ENCODE data around the gene HLCS.

HLCS gene

DNA sequence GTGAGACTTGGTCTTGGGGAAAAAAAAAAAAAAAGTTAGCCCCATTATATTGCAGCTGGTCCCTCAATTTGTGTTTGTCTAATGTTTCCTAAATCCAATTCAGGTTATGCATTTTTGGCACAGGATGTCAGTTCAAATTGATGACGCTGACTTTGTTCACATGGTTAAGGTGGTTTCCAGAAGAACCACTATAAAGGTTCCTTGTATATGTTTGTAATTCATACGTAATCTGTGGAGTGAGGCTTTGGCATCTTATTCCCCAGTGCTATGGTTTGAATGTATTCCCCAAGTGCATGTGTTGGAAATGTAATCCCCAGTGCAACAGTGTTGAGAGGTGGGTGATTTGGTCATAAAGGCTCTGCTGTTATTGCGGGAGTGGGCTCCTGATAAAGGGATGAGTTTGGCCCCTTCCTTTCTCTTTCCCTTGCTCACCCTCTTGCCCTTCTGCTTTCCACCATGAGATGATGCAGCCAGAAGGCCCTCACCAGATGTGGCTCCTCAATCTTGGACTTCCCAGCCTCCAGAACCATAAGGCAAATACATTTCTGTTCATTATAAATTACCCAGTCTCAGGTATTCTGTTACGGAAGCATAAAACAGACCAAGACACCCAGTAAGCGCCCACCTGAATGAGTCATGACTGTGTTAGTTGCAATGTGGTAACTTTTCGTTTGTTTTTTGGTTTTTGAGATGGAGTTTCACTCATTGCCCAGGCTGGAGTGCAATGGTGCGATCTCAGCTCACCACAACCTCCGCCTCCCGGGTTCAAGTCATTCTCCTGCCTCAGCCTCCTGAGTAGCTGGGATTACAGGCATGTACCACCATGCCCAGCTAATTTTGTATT is 19.5 kb upstream of the HLCS start:
- DNase-seq: no peak

- DNase-seq: no peak
Observed at GRCh38 chr21:36981977-36982700, 15.7 kb upstream of the HLCS start.

DNA sequence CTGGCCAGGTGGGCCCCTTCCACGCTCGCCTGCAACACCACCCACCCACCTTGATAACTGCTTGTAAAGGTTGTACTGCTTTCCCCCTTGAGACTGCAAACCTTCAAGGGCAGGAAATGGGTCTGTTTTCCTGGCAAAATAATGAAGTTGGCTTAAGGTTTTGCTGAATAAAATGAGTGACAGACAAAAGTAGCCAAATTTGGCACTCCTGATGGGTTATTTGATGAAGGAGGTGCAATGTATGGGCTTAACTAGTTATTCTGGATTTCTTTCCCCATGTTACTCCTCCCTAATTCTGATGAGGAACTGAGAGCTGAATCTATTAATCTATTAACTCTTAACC is 14.6 kb upstream of the HLCS start:
- DNase-seq: no peak

DNA sequence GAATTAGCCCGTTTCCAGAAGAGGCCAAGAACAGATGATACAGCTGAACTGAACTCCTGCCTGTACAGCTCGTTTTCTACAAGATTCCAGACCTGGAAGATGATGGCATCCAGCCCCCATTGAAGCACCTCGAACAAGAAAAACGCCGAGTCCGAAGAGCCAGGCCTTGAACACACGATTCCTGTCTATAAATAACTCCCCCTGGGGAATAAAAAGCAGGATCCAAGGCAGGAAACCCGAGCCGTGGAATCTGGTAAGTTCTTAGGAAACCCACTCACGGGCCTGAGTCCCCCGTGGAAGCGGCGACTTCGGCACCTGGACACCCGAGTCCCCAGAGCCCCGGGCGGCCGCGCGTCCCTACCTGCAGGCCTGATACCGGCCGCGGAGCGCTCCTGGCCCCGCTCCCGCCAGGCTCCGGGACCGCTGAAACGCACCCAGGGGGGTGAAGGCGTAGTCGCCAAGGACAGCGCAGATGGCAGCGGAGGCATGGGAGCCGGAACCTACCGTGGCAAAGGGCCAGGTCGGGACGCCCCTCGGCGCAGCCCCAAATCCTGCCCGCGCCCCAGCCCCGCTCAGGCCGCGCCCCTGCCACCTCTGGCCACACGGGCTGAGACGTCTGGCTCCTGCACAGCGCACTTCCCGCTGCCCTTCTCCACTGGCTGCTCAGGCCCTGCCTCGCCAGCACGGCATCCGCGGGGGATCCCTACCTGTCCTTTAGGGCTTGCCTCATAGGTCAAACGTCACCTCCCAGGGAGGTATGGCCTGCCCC is 14.0 kb upstream of the HLCS start:
- DNase-seq: peak in 1 of 2 donors; percentile 22

DNA sequence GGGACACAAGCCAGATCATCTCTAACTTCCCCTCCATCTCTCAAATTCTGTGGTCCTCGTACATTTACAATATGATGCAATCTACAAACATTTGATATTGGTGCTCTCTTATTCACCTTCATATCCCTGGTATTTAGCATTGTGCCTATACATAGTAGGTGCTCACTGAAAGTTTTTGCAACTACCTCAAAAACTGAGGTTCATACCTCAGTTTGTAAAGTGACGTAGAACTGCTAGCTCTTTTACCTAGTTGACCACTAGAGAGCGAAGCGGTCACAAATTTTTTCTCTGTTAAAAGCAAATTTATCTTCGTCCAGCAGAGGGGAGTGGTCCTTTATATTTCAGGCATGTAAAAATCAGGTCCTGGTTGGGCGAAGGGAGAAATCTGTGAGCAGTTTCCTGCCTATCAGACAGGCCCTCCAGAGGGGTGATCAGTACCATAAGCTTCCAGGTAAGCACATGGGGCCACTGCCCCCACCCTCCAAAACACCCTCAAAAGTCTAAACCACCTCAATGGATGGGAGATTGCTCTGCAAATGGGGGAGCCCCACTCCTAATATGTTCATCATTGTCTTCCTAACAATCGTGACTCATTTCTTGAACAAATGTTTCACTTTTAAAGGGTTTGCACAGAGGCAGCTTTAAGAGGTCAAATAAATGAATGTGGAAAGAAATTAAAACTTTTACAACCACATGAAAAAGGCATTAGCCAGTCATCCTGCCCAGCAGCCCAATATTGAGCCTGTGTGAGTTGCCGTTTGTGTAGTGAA is 10.6 kb upstream of the HLCS start:
- peak in 1 of 2 donors; percentile 30 for DNase-seq

GRCh38 chr21:36976228-36976861 is 9.9 kb upstream of the HLCS start:
- DNase-seq: no peak

GRCh38 chr21:36974851-36975192 is 8.4 kb upstream of the HLCS start:
- no peak for DNase-seq

DNA sequence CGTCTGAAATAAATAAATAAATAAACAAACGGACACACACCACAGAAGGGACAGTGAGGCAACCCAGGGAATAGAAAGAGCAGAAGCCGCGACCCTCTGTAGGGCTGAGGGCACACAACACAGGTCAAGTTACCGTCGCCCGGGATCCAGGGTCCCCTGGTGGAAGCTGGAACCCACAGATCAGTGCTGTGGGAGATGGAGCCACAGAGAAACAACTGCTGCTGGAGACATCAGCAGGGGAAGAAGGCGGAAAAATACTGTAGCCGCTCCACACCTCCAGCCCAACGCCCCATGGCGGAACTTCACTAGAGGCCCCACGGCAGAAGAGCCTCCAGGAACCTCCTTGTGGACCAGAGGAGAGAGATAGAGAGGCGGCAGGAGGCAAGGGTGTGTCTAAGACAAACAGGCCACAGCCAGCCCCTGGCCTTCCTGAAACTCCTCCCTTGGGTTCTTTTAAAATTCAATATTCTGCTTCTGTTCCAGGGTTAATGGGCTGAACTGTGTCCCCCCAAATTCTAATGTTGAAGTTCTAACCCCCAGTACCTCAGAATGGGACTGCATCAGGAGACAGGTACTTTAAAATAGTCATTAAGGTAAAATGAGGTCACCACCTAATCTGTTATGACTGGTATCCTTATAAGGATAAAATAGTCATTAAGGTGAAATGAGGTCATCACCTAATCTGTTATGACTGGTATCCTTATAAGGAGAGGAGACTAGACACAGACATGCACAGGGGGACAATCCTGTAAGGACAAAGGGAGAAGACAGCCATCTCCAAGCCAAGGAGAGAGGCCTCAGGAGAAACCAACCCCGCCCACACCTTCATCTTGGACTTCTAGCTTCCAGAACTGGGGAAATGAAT is 7.7 kb upstream of the HLCS start:
- DNase-seq: no peak

GRCh38 chr21:36968976-36969375 is 2.5 kb upstream of the HLCS start:
- no peak for DNase-seq

- no peak for DNase-seq
Observed at GRCh38 chr21:36968414-36968813, 1.9 kb upstream of the HLCS start.

- no peak for DNase-seq
Observed at GRCh38 chr21:36966821-36967768, 626 bp upstream of the HLCS start.

- DNase-seq: no peak
Observed at GRCh38 chr21:36965720-36966065, 776 bp downstream of the HLCS start.

DNA sequence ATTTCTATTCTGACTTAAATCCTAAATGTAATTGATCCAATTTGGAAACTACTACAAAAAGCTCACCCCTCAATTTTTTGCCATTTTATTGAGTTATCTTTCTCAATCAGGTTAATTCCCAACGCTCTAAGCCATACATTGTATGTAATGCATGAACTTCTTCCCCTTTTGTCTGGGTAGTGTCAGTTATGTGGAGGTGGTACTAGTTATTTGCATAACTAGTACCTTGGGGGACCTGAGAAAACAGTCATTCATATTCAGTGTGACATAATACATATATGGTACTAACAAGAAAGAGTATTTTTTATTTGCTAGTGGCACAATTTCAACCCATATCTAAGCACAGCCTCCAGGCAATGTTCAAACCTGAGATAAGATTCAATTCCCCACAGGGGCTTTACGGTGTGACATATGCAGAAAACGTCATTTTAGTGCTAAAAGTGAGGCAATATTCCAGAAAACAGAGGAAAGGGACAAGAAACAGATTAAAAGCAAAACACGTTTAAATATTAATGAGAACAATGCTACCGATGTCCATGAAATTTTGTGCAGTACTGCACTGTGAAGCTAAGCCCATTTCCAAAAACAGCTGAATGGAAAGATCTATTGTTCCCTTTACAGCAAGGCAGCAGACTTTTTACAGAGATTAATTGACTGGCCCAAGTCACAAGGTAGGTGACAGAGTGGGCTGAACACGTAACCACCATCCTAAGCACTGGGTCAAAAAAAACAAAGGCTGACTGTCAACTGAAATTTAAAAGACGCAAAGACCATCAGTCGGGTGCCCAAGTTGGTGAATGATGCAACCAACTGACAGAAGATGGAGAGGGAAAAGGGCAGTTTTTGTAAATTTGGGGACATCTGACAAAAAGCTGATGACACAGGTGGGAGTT is 1.4 kb downstream of the HLCS start:
- no peak for DNase-seq

- no peak for DNase-seq
Observed at GRCh38 chr21:36964398-36964797, 2.1 kb downstream of the HLCS start.

DNA sequence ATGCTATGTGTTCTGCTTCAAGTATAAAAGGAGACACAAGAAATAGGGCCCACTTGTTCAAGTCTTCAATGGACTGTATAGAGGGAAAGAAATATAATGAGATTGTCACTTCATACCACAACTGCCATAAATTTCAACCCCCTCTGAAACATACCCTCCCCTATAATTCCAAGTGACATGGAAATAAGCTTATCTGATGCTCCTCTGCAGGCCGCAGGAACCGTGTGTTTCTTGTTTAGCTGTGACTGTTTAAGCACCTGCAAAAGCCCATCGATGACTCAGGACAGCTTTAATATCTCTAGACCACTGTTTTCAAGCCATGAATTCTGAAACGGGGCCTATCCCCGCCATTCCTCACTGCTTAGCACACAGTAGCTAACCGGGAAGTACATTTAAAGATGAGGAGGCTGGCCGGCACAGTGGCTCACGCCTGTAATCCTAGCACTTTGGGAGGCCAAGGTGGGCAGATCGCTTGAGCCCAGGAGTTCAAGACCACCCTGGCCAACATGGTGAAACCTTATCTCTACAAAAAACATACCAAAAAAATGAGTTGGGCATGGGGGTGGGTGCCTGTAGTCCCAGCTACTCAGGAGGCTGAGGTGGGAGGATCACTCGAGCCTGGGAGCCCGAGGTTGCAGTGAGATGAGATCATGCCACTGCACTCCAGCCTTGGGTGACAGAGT is 4.2 kb downstream of the HLCS start:
- no peak for DNase-seq

GRCh38 chr21:36960676-36961284 is 5.7 kb downstream of the HLCS start:
- no peak for DNase-seq

DNA sequence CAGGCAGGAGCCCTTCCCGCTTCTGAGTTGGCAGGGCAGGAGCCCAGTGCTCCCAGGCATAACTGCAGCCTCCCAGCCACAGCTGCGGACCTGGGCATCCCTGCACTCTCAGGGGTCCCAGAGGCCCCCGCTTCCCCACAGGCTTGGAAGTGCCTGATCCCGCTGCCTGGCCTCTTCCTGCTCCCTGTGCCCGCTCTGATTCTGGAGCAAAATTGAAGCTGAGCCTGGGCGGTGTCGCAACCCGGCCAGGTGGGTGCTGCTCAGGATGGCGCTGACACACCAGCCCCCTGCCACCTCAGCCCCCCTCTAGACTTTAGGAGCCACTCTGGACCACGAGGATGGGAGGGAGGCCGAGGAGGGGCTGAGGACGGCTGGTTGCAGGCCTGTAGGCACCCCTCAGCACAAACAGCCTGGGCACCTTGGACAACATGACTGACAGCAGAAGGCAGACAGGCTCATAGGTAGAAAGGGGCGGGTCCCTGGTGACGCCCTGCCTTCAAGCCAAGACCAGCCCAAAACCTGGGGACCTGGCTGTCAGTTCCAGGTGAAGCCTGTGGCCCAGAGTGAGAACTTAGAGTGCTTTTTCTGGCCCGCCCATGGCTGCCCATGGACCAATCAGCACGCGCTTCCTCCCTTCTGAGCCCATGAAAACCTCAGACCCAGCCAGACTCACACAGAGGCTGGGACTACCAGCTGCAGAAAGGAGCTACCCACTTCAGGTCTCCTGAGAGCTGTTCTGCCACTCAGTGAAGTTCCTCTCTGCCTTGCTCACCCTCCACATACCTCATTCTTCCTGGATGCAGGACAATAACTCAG is 7.2 kb downstream of the HLCS start:
- DNase-seq: no peak
